PC-3 (cell line): ENCODE measurements around the gene NR1H2. TPM values are rescaled to one million over a fixed set of nuclear protein-coding genes. Genes with fewer than 3 reads are reported as not detected.

ENCODE experiments used
- ATAC-seq: fragments of 200-7000 bp; cut with Tn5 transposase; 2 replicates; pipeline ENCODE4 v1.9.1; 2020; ENCODE audit warnings: mild to moderate bottlenecking, moderate library complexity
- BruUV-seq: library from RNA; stranded (reverse); fragments of 400-500 nt; replicated peaks from 2 replicates; lab custom pipeline; 2021; lab: Mats Ljungman, UMichigan
- CTCF ChIA-PET: fragments of 300-600 bp; sonication (Branson Sonifier 250); formaldehyde crosslinking; loops from one replicate; lab custom pipeline; 2022; ENCODE audit warnings: antibody characterized with exemption; lab: Charles Lee
- POLR2A ChIA-PET: fragments of 300-600 bp; sonication (Branson Sonifier 250); formaldehyde crosslinking; loops from one replicate; lab custom pipeline; 2022; ENCODE audit warnings: antibody characterized with exemption; ENCODE audit not compliant: unreplicated experiment; lab: Charles Lee
- DNase-seq: peaks from one replicate; pipeline ENCODE4 v3.0.0-alpha.2; 2015
- H2AFZ ChIP-seq: fragments of 300-600 bp; sonication (generic); 2 replicates; pipeline ENCODE4 v1.6.0; 2016; ENCODE audit warnings: antibody characterized with exemption, low read length
- H3F3A ChIP-seq: fragments of 300-600 bp; sonication (generic); one replicate; pipeline ENCODE4 v1.6.0; 2017; ENCODE audit warnings: antibody characterized with exemption, low read length, control low read depth, mild to moderate bottlenecking; ENCODE audit not compliant: unreplicated experiment
- H3K27ac ChIP-seq: fragments of 300-600 bp; sonication (generic); 2 replicates; pipeline ENCODE4 v1.5.1; 2016; ENCODE audit warnings: mild to moderate bottlenecking, low read length
- H3K27me3 ChIP-seq: fragments of 300-600 bp; sonication (generic); 2 replicates; pipeline ENCODE4 v1.6.1; 2016; ENCODE audit warnings: low read length, mixed read lengths
- H3K36me3 ChIP-seq: fragments of 300-600 bp; sonication (generic); 2 replicates; pipeline ENCODE4 v1.6.1; 2016; ENCODE audit warnings: low read depth, mixed run types, low read length, mixed read lengths
- H3K4me1 ChIP-seq: fragments of 300-600 bp; sonication (generic); 2 replicates; pipeline ENCODE4 v1.5.1; 2016; ENCODE audit warnings: low read length; ENCODE audit not compliant: insufficient read depth
- H3K4me2 ChIP-seq: fragments of 300-600 bp; sonication (generic); 2 replicates; pipeline ENCODE4 v1.6.0; 2016; ENCODE audit warnings: low read length
- H3K4me3 ChIP-seq: fragments of 300-600 bp; sonication (generic); 2 replicates; pipeline ENCODE4 v1.5.1; 2016; ENCODE audit warnings: mild to moderate bottlenecking, low read length, mixed read lengths
- H3K79me2 ChIP-seq: fragments of 300-600 bp; sonication (generic); 2 replicates; pipeline ENCODE4 v1.6.1; 2017; ENCODE audit warnings: low read length, mixed read lengths
- H3K9ac ChIP-seq: fragments of 300-600 bp; sonication (generic); 2 replicates; pipeline ENCODE4 v1.6.0; 2016; ENCODE audit warnings: mild to moderate bottlenecking, low read length
- H3K9me2 ChIP-seq: fragments of 300-600 bp; sonication (generic); replicated peaks from 2 replicates; pipeline ENCODE4 v1.6.1; 2016; ENCODE audit warnings: mixed run types, low read length, mixed read lengths
- H3K9me3 ChIP-seq: fragments of 300-600 bp; sonication (generic); 2 replicates; pipeline ENCODE4 v1.6.1; 2016; ENCODE audit warnings: low read length, mixed read lengths
- H4K20me1 ChIP-seq: fragments of 300-600 bp; sonication (generic); 2 replicates; pipeline ENCODE4 v1.6.1; 2016; ENCODE audit warnings: low read length, mixed read lengths
- intact Hi-C: fragments of 100-400 bp; cut with micrococcal nuclease; formaldehyde crosslinking; loops from 2 replicates; pipeline ENCODE4 v1.9.0; 2023
- total RNA-seq: library from RNA; depleted of rRNA; stranded (reverse); fragments of >200 nt; gene quantifications from 2 replicates; pipeline ENCODE4 v1.2.3, GENCODE V29; 2014; rRNA removed
- TF ChIP-seq, protein P1 (sequence below): fragments of 300-600 bp; sonication (generic); conservative IDR thresholded peaks from 2 replicates; pipeline ENCODE4 v1.5.1; 2017; ENCODE audit warnings: antibody characterized with exemption, low read depth, mild to moderate bottlenecking, low read length

Gene NR1H2
- total RNA-seq, 1 experiment from 2014 or later: 130 TPM

DNA sequence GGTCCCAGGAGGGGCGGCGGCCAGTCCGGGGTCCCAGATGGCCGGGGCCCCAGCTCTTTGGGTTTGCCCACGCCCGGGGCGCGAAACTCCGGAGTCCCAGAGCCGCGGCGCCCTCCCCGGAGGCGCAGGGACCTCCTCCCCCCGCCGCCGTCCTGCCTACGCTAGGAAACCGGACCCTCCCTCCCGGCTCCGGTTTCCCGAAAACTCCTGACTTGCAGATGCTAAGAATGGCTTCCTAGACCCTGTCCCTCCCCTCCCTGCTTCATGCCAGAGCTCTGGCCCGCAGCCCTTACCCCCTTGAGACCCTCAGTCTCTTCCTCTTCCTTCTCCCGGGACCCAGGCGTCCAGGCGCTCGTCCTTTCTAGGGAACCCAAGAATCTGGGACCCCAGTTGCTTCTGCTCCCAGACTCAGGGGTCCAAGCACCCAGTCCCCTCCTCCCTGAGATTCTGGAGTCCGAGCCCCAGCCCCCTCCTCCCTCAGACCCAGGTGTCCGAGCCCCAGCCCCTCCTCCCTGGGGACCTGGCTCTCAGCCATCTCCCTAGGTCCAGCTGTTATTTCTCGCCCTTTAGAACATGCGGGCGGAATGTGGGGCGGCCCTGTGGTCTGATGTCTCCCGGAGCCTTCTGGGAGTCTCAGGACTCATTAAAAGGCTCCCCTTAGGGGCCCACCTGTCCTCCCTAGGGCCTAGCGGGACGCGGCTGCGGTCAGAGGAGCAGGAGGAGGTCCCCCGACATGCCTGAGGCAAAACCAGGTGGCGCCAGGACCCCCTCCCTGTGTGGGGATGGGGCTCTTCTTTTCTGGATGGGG, 56.2 kb downstream of the NR1H2 start, which contains the start of gene MYBPC2:
TSS of gene MYBPC2 (plus strand) at position 672 of the 808 bp plus-strand sequence. CDS start at position 734, 62 bp downstream.
- CTCF ChIA-PET: no interaction called here
- Histone ChIP-seq H3K9ac (no peak within 1 kb of the TSS), H2AFZ (peak within 1 kb of the TSS; percentile 89)

More for the DNA sequence above, 56.2 kb downstream of the NR1H2 start, which contains the start of gene MYBPC2:
- Histone ChIP-seq H3K27ac (no peak within 1 kb of the TSS), H3K27me3 (0 out of 2 replicates have a peak, but pooled peaks cover 4% of the 10 kb centered on the region), H3K4me3 (peak within 1 kb of the TSS; percentile 57), H3K9me3 (no peaks in the 10 kb centered on the region), H3K4me1 (no peaks in the 10 kb centered on the region), H3K9me2 (no peaks in the 10 kb centered on the region), H3F3A (no peaks in the 10 kb centered on the region), H3K36me3 (no peaks in the 10 kb centered on the region), H4K20me1 (no peaks in the 10 kb centered on the region), H3K4me2 (peak within 1 kb of the TSS; percentile 85), H3K79me2 (no peaks in the 10 kb centered on the region)
- POLR2A ChIA-PET: no interaction called here
- ATAC-seq (peak; percentile 9), DNase-seq (no peak)
- no TSS peak for BruUV-seq
- intact Hi-C loops: no loop called here
- TF ChIP-seq, protein P1, sequence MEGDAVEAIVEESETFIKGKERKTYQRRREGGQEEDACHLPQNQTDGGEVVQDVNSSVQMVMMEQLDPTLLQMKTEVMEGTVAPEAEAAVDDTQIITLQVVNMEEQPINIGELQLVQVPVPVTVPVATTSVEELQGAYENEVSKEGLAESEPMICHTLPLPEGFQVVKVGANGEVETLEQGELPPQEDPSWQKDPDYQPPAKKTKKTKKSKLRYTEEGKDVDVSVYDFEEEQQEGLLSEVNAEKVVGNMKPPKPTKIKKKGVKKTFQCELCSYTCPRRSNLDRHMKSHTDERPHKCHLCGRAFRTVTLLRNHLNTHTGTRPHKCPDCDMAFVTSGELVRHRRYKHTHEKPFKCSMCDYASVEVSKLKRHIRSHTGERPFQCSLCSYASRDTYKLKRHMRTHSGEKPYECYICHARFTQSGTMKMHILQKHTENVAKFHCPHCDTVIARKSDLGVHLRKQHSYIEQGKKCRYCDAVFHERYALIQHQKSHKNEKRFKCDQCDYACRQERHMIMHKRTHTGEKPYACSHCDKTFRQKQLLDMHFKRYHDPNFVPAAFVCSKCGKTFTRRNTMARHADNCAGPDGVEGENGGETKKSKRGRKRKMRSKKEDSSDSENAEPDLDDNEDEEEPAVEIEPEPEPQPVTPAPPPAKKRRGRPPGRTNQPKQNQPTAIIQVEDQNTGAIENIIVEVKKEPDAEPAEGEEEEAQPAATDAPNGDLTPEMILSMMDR: no peak

Other genes with a start within 250 kb of the NR1H2 start
- gene IZUMO2, start 213.2 kb upstream of the NR1H2 start, total RNA-seq: not detected in 2 replicates
- 20.2 and 28.5 TPM in 2 replicates for gene MYH14, start 172.8 kb upstream of the NR1H2 start, total RNA-seq
- 3.1 and 3.6 TPM in 2 replicates for gene KCNC3, start 47.1 kb upstream of the NR1H2 start, total RNA-seq
- 1.2 and 3.0 TPM in 2 replicates for gene NAPSA, start 10.8 kb upstream of the NR1H2 start, total RNA-seq
- gene POLD1, start 7.9 kb downstream of the NR1H2 start, total RNA-seq: 165 and 210 TPM in 2 replicates
- gene SPIB, start 42.5 kb downstream of the NR1H2 start, total RNA-seq: not detected in 2 replicates
- not detected in 2 replicates for gene MYBPC2, start 56.4 kb downstream of the NR1H2 start, total RNA-seq
- 228 and 286 TPM in 2 replicates for gene EMC10, start 100.0 kb downstream of the NR1H2 start, total RNA-seq
- 3.5 and 6.2 TPM in 2 replicates for gene GARIN5A, start 100.4 kb downstream of the NR1H2 start, total RNA-seq
- 60.8 and 71.5 TPM in 2 replicates for gene JOSD2, start 134.7 kb downstream of the NR1H2 start, total RNA-seq
- gene ASPDH, start 137.5 kb downstream of the NR1H2 start, total RNA-seq: not detected in 2 replicates
- gene LRRC4B, start 192.0 kb downstream of the NR1H2 start, total RNA-seq: 0.26 and 0.52 TPM in 2 replicates